Colonic mucosa (tissue), 4 donors: ENCODE data around the gene ARSB. TPM values are rescaled to one million over a fixed set of nuclear protein-coding genes. Genes with fewer than 3 reads are reported as not detected.

Experiments
- DNase-seq: peaks from one replicate; pipeline ENCODE4 v3.0.0-alpha.2; 2020
- H3K27ac ChIP-seq: fragments of 200-600 bp; one replicate; pipeline ENCODE4 v1.8.0; 2021
- H3K27me3 ChIP-seq: fragments of 200-600 bp; one replicate; pipeline ENCODE4 v1.8.0; 2021
- H3K36me3 ChIP-seq: fragments of 200-600 bp; one replicate; pipeline ENCODE4 v1.8.0; 2021
- H3K4me1 ChIP-seq: fragments of 200-600 bp; one replicate; pipeline ENCODE4 v1.8.0; 2021; ENCODE audit warnings: mild to moderate bottlenecking
- H3K4me3 ChIP-seq: fragments of 200-600 bp; one replicate; pipeline ENCODE4 v1.8.0; 2021
- H3K9ac ChIP-seq, 2 donors: one replicate each; pipeline ENCODE4 v1.7.0; 2013; ENCODE audit warnings: control low read depth in 2 of 2, low read depth in 2 of 2, low read length in 2 of 2
- H3K9me3 ChIP-seq: fragments of 200-600 bp; one replicate; pipeline ENCODE4 v1.8.0; 2021
- intact Hi-C: fragments of 100-400 bp; cut with DNase I; formaldehyde crosslinking; loops from one replicate; pipeline ENCODE4 v1.14.1; 2022
- total RNA-seq, 2 donors: library from RNA; stranded (reverse); fragmentation: NEBNext Ultra II Directional in 1 of 2; extraction: Animal tissue kit (Norgen Biotek cat#: 25700) in 1 of 2; gene quantifications; one replicate each; pipeline ENCODE4 v1.2.1, GENCODE V29; 2021
- TF ChIP-seq, protein P1 (sequence below): fragments of 200-600 bp; IDR thresholded peaks from one replicate; pipeline ENCODE4 v1.8.0; 2022; ENCODE audit warnings: antibody characterized with exemption, mild to moderate bottlenecking
- donor health status: healthy.
- donor health status: DM: no; HTN: no; CAD: no.
- donor health status: DM: no; HTN: no; CAD: no.

ARSB gene
- total RNA-seq, 2 donors from 2014 or later, result 10.1 to 11.4 TPM

DNA sequence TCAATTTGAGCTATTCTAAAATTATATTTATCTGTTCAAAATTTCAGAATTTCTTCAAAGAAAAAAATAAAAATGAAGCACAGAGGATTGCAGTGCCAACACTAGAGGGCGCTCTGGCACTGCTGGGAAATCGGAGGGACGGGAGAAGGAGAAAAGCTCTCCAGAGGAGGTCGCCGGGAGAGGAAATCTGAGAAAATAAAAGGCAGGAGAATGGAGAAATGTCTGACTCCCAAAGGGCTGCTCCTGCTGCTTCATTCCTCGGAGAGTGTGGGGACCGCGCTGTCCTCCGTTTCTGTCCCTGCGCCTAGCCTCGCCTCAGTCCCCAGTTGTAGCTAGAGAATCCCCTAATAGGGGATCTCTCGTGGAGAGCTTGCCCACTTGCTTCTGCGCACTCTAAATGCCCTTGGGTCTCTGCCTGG lies 40.0 kb upstream of the ARSB start:
- no peaks in the 10 kb centered on the region for H3K9me3 ChIP-seq
- intact Hi-C loops, result loop anchor here (1.0 kb wide), 1 partner anchor 107 kb away; no protein-coding TSS in a partner anchor
- H3K36me3 ChIP-seq, result no peaks in the 10 kb centered on the region
- DNase-seq, result peak; percentile 61
- TF ChIP-seq, protein P1, sequence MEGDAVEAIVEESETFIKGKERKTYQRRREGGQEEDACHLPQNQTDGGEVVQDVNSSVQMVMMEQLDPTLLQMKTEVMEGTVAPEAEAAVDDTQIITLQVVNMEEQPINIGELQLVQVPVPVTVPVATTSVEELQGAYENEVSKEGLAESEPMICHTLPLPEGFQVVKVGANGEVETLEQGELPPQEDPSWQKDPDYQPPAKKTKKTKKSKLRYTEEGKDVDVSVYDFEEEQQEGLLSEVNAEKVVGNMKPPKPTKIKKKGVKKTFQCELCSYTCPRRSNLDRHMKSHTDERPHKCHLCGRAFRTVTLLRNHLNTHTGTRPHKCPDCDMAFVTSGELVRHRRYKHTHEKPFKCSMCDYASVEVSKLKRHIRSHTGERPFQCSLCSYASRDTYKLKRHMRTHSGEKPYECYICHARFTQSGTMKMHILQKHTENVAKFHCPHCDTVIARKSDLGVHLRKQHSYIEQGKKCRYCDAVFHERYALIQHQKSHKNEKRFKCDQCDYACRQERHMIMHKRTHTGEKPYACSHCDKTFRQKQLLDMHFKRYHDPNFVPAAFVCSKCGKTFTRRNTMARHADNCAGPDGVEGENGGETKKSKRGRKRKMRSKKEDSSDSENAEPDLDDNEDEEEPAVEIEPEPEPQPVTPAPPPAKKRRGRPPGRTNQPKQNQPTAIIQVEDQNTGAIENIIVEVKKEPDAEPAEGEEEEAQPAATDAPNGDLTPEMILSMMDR, result peak; percentile 97
- no peaks in the 10 kb centered on the region for H3K4me1 ChIP-seq
- H3K4me3 ChIP-seq, result peak overlapping the region; percentile 9
- H3K27ac ChIP-seq, result no peak overlapping the region
- no peak overlapping the region for H3K9ac ChIP-seq
- H3K27me3 ChIP-seq, result no peaks in the 10 kb centered on the region

DNA sequence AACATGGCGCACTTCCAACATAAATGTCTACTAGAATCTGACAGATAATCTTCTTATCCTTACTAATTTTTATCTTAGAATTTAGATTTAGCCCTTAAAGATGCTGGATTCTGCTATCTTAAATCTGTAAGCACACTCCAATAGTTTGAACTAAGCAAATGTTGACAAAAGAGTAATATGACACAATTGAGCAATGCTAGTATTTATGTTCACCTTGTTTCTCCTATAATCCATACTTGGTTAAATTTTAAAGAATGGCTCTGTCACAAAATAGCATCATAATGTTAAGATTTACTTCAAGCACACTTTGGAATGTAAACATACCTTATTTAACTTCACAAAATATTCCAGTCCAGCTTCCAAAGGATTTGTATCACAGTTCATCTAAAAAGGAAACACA lies 38.8 kb upstream of the ARSB start:
- no peak overlapping the region for H3K27ac ChIP-seq
- TF ChIP-seq, protein P1, result no peak
- no peak for DNase-seq
- H3K9me3 ChIP-seq, result no peaks in the 10 kb centered on the region
- H3K4me1 ChIP-seq, result no peaks in the 10 kb centered on the region
- H3K36me3 ChIP-seq, result no peaks in the 10 kb centered on the region
- H3K27me3 ChIP-seq, result no peaks in the 10 kb centered on the region
- no peak overlapping the region for H3K9ac ChIP-seq
- intact Hi-C loops, result loop anchor here (5.0 kb wide), 1 partner anchor 438 kb away; no protein-coding TSS in a partner anchor
- no peak overlapping the region for H3K4me3 ChIP-seq

DNA sequence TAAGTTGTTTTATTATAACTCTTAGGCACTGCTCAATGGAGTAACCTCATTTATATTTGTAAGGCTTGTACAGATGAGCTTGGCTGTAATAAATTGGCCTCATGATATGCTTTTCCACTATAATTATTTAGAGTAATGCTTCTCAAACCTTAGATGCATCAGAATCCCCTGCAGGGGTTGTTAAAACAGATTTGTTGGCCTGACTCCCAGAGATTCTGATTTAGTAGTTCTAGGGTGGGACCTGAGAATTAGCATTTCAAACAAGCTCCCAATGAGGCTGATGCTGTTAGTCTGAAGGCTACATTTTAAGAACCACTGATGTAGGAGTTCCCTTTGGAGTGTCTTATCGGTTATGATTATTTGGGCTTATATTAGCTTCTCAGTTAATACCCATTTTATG lies 38.2 kb upstream of the ARSB start:
- Histone ChIP-seq H3K4me1 (no peaks in the 10 kb centered on the region), H3K36me3 (no peaks in the 10 kb centered on the region), H3K27me3 (no peaks in the 10 kb centered on the region), H3K9me3 (no peaks in the 10 kb centered on the region), H3K27ac (no peak overlapping the region), H3K4me3 (no peak overlapping the region), H3K9ac (no peak overlapping the region)
- TF ChIP-seq, protein P1, result no peak
- DNase-seq, result no peak
- intact Hi-C loops, result loop anchor here (5.0 kb wide), 1 partner anchor 439 kb away; no protein-coding TSS in a partner anchor

DNA sequence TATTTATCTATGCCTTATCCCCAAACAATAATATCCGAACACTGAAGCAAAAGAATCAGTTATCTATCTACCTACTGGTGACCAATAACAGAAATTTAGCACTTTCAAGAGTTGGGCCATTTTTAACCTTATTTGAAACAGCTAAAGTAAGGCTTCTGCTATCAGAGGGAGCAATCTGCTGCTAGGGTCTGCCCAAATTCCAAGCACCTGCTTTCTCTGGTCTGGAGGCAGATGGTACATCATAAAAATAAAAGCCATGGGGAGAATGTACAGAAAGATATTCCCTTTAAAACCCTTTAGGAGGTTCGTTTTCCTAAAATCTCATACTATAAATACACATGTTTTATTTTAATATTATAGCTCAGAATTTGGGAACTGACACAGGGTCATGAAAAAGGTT lies 37.7 kb upstream of the ARSB start:
- Histone ChIP-seq H3K9me3 (no peaks in the 10 kb centered on the region), H3K27ac (no peak overlapping the region), H3K36me3 (no peaks in the 10 kb centered on the region), H3K9ac (no peak overlapping the region), H3K4me1 (no peaks in the 10 kb centered on the region), H3K27me3 (no peaks in the 10 kb centered on the region), H3K4me3 (no peak overlapping the region)
- TF ChIP-seq, protein P1, result no peak
- no peak for DNase-seq
- intact Hi-C loops, result loop anchor here (5.0 kb wide), 1 partner anchor 440 kb away; no protein-coding TSS in a partner anchor

DNA sequence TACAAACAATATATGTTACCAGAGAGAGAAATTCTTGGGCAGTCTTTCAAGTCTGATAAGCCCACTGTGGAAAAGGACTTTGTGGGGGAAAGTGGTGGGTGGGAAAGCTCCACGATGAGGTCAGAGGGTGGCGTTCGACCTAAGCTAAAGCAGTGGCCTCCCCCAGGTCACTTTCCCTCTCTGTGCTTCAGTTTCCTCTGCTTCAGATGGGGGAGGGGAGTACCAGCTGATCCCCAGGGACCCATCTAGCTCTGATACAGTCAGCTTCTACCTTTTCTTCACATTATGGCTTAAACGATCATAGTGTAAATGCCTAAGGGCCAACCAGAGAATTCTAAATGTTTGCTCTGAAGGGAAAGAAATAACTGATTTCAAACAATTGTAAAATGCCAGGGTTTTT lies 36.6 kb upstream of the ARSB start:
- no peak overlapping the region for H3K9ac ChIP-seq
- no peaks in the 10 kb centered on the region for H3K27me3 ChIP-seq
- H3K4me3 ChIP-seq, result no peak overlapping the region
- H3K36me3 ChIP-seq, result no peaks in the 10 kb centered on the region
- no peak overlapping the region for H3K27ac ChIP-seq
- intact Hi-C loops, result loop anchor here (5.0 kb wide), 1 partner anchor 441 kb away; no protein-coding TSS in a partner anchor
- TF ChIP-seq, protein P1, result no peak
- H3K4me1 ChIP-seq, result no peaks in the 10 kb centered on the region
- H3K9me3 ChIP-seq, result no peaks in the 10 kb centered on the region
- DNase-seq, result no peak
